Epithelial cell of esophagus (primary cell): ENCODE results near the gene ZRANB2.

Source experiments
- DNase-seq: peaks from one replicate; pipeline ENCODE4 v3.0.0; 2010; ENCODE audit warnings: low read depth
- H3K4me3 ChIP-seq: 2 replicates; pipeline ENCODE4 v1.5.1; 2011; ENCODE audit warnings: mild to moderate bottlenecking, low read length, control low read depth
- CTCF ChIP-seq: IDR thresholded peaks from 2 replicates; pipeline ENCODE4 v1.5.1; 2011; ENCODE audit warnings: low read depth, mild to moderate bottlenecking, low read length, control low read depth, inconsistent platforms; ENCODE audit not compliant: insufficient read depth; ENCODE audit errors: missing control alignments

The ZRANB2 gene

GRCh38 chr1:71071720-71072119, 9.1 kb downstream of the ZRANB2 start:
- no peak for DNase-seq

GRCh38 chr1:71068325-71069240, 12.3 kb downstream of the ZRANB2 start:
- H3K4me3 ChIP-seq: no peak overlapping the region
- TF ChIP-seq CTCF: no peak
- no peak for DNase-seq

More at GRCh38 chr1:71071720-71072119, 9.1 kb downstream of the ZRANB2 start:
- H3K4me3 ChIP-seq: no peak overlapping the region
- TF ChIP-seq CTCF: no peak

- no peak for TF ChIP-seq CTCF
- DNase-seq: no peak
- no peak overlapping the region for H3K4me3 ChIP-seq
Observed at GRCh38 chr1:71054791-71055190, 26.0 kb downstream of the ZRANB2 start.

GRCh38 chr1:71054281-71054731, 26.5 kb downstream of the ZRANB2 start:
- no peak for TF ChIP-seq CTCF

GRCh38 chr1:71053758-71054157, 27.1 kb downstream of the ZRANB2 start:
- H3K4me3 ChIP-seq: no peak overlapping the region
- no peak for TF ChIP-seq CTCF
- DNase-seq: no peak

More at GRCh38 chr1:71054281-71054731, 26.5 kb downstream of the ZRANB2 start:
- DNase-seq: no peak
- H3K4me3 ChIP-seq: no peak overlapping the region

GRCh38 chr1:71053146-71053545, 27.7 kb downstream of the ZRANB2 start:
- no peak overlapping the region for H3K4me3 ChIP-seq
- DNase-seq: no peak
- no peak for TF ChIP-seq CTCF
